Tibial nerve (tissue), 4 donors: ENCODE data around the gene AHRR. TPM values are rescaled to one million over a fixed set of nuclear protein-coding genes. Genes with fewer than 3 reads are reported as not detected.
"Not testable (repeated sequence)": the region's sequence is repeated elsewhere in the genome, so short reads cannot be mapped to it uniquely, and the experiment has no call there.

ENCODE experiments used
- DNase-seq, 2 donors: peaks; one replicate each; pipeline ENCODE4 v3.0.0-alpha.2; 2019; ENCODE audit warnings: low spot score in 2 of 2
- H3K27ac ChIP-seq, 4 donors: fragments of 200-600 bp; sonication (generic) in 3 of 4; one replicate each; pipeline ENCODE4 v1.5.1; 2017 to 2019; ENCODE audit warnings: mild to moderate bottlenecking in 1 of 4
- H3K27me3 ChIP-seq, 2 donors: fragments of 200-600 bp; sonication (generic) in 1 of 2; one replicate each; pipeline versions ENCODE4 v1.5.1 to v1.6.0; 2017 to 2019
- H3K36me3 ChIP-seq, 3 donors: fragments of 200-600 bp; sonication (generic); one replicate each; pipeline ENCODE4 v1.5.1; 2018 to 2019
- H3K4me1 ChIP-seq, 4 donors: fragments of 200-600 bp; sonication (generic) in 3 of 4; one replicate each; pipeline ENCODE4 v1.5.1; 2017 to 2019
- H3K4me3 ChIP-seq, 4 donors: fragments of 200-600 bp; sonication (generic) in 3 of 4; one replicate each; pipeline ENCODE4 v1.5.1; 2017 to 2019; ENCODE audit warnings: mild to moderate bottlenecking in 1 of 4, moderate library complexity in 1 of 4
- H3K9me3 ChIP-seq, 4 donors: fragments of 200-600 bp; sonication (generic) in 3 of 4; one replicate each; pipeline ENCODE4 v1.5.1; 2017 to 2019
- CTCF ChIP-seq, 5 experiments: fragments of 200-600 bp in 3 of 5; fragments of 450-650 bp in 2 of 5; sonication (generic) in 3 of 5; IDR thresholded peaks; one replicate each; pipeline ENCODE4 v1.5.1; 2016 to 2019; ENCODE audit warnings: antibody characterized with exemption in 5 of 5, mild to moderate bottlenecking in 3 of 5, moderate library complexity in 2 of 5
- EP300 ChIP-seq, 2 donors: sonication (generic); formaldehyde crosslinking; IDR thresholded peaks; one replicate each; pipeline ENCODE4 v1.6.1; 2017; ENCODE audit warnings: antibody characterized with exemption in 2 of 2, mild to moderate bottlenecking in 1 of 2
- POLR2A ChIP-seq, 2 donors: fragments of 450-650 bp; IDR thresholded peaks; one replicate each; pipeline ENCODE4 v1.6.1; 2017; ENCODE audit warnings: antibody characterized with exemption in 2 of 2, mild to moderate bottlenecking in 2 of 2, moderate library complexity in 2 of 2
- WGBS, 2 donors: methylation state at CpG; one replicate each; pipeline ENCODE4 v1.1.5; 2018; 5-methylcytosine and 5-hydroxymethylcytosine counted together
- total RNA-seq, 4 donors: library from RNA; depleted of rRNA; stranded (reverse); fragments of >200 nt; gene quantifications; one replicate each; pipeline ENCODE4 v1.1.0, GENCODE V29; 2016

The AHRR gene
- total RNA-seq, 4 donors from 2014 or later: 1.0 to 4.8 (median 1.2) TPM; not detected in 1

- no peak for DNase-seq
These were observed 56.9 kb downstream of the AHRR start for GRCh38 chr5:378301-378891.

GRCh38 chr5:378976-379742 is 57.6 kb downstream of the AHRR start:
- Histone ChIP-seq H3K4me3 (no peak overlapping the region), H3K9me3 (peaks cover 0 to 15% (median 0%) of the 10 kb centered on the region in 4 donors), H3K27me3 (peaks cover 0 to 19% of the 10 kb centered on the region in 2 donors), H3K36me3 (no peaks in the 10 kb centered on the region), H3K27ac (no peak overlapping the region), H3K4me1 (peaks cover 0 to 5% (median 1%) of the 10 kb centered on the region in 4 donors)
- no peak for DNase-seq
- TF ChIP-seq EP300 (IDR thresholded peaks at IDR 0.05) (no peak), POLR2A (IDR thresholded peaks at IDR 0.05) (no peak)
- 88 to 89% methylated on average over 16 of the region's 16 CpGs for WGBS, 2 donors

More at GRCh38 chr5:378301-378891, 56.9 kb downstream of the AHRR start:
- Histone ChIP-seq H3K27me3 (peaks cover 0 to 23% of the 10 kb centered on the region in 2 donors), H3K9me3 (peaks cover 0 to 15% (median 0%) of the 10 kb centered on the region in 4 donors), H3K4me1 (peaks cover 0 to 12% (median 4%) of the 10 kb centered on the region in 4 donors), H3K4me3 (no peak overlapping the region), H3K36me3 (no peaks in the 10 kb centered on the region), H3K27ac (no peak overlapping the region)
- WGBS, 2 donors: 65 to 76% methylated on average over 8 of the region's 8 CpGs
- TF ChIP-seq EP300 (IDR thresholded peaks at IDR 0.05) (no peak), POLR2A (IDR thresholded peaks at IDR 0.05) (no peak), CTCF (IDR thresholded peaks at IDR 0.05) (no peak)

GRCh38 chr5:380701-381309 is 59.3 kb downstream of the AHRR start:
- TF ChIP-seq EP300 (IDR thresholded peaks at IDR 0.05) (no peak), POLR2A (IDR thresholded peaks at IDR 0.05) (no peak), CTCF (IDR thresholded peaks at IDR 0.05) (no peak)
- Histone ChIP-seq H3K9me3 (peaks cover 0 to 27% (median 0%) of the 10 kb centered on the region in 4 donors), H3K36me3 (no peaks in the 10 kb centered on the region), H3K27ac (no peak overlapping the region), H3K4me1 (no peaks in the 10 kb centered on the region), H3K27me3 (peaks cover 0 to 3% of the 10 kb centered on the region in 2 donors), H3K4me3 (no peak overlapping the region)
- 88 to 94% methylated on average over 2 of the region's 2 CpGs for WGBS, 2 donors
- DNase-seq: no peak

GRCh38 chr5:383066-383465 is 61.6 kb downstream of the AHRR start:
- H3K9me3 ChIP-seq: peaks cover 0 to 33% (median 0%) of the 10 kb centered on the region in 4 donors
- no peak for DNase-seq
- no peak overlapping the region for H3K4me3 ChIP-seq
- no peaks in the 10 kb centered on the region for H3K27me3 ChIP-seq
- TF ChIP-seq EP300 (IDR thresholded peaks at IDR 0.05): no peak
- no peak for TF ChIP-seq CTCF (IDR thresholded peaks at IDR 0.05)
- no peak for TF ChIP-seq POLR2A (IDR thresholded peaks at IDR 0.05)
- no peak overlapping the region for H3K27ac ChIP-seq
- no peaks in the 10 kb centered on the region for H3K4me1 ChIP-seq
- H3K36me3 ChIP-seq: no peaks in the 10 kb centered on the region

- DNase-seq: no peak
- no peak overlapping the region for H3K27ac ChIP-seq
- WGBS, 2 donors: 80 to 91% methylated on average over 3 of the region's 3 CpGs
- no peaks in the 10 kb centered on the region for H3K27me3 ChIP-seq
- peaks cover 0 to 33% (median 0%) of the 10 kb centered on the region in 4 donors for H3K9me3 ChIP-seq
- H3K4me1 ChIP-seq: no peaks in the 10 kb centered on the region
- H3K4me3 ChIP-seq: no peak overlapping the region
- H3K36me3 ChIP-seq: no peaks in the 10 kb centered on the region
- no peak for TF ChIP-seq POLR2A (IDR thresholded peaks at IDR 0.05)
- TF ChIP-seq EP300 (IDR thresholded peaks at IDR 0.05): no peak
- no peak for TF ChIP-seq CTCF (IDR thresholded peaks at IDR 0.05)
These were observed 62.1 kb downstream of the AHRR start for GRCh38 chr5:383621-384020.

- H3K27ac ChIP-seq, H3K36me3 ChIP-seq, H3K27me3 ChIP-seq, DNase-seq, H3K4me1 ChIP-seq, H3K4me3 ChIP-seq: not testable (repeated sequence)
- peaks cover 0 to 33% (median 0%) of the 10 kb centered on the region in 4 donors for H3K9me3 ChIP-seq
- 91 to 93% methylated on average over 7 of the region's 7 CpGs for WGBS, 2 donors
These were observed 63.1 kb downstream of the AHRR start for GRCh38 chr5:384576-384975.
